Activated gamma-delta T cell treated with Interleukin-2 at 50 U/mL for 16 hours (primary cell): ENCODE results near the gene PFKM.
A peak's percentile ranks its signal among the peaks of the same experiment; 100 is the strongest.
"Not testable (repeated sequence)": the region's sequence is repeated elsewhere in the genome, so short reads cannot be mapped to it uniquely, and the experiment has no call there.

Experiments used
- DNase-seq: peaks from one replicate; pipeline ENCODE4 v3.0.0-alpha.2; 2020

PFKM gene

DNA sequence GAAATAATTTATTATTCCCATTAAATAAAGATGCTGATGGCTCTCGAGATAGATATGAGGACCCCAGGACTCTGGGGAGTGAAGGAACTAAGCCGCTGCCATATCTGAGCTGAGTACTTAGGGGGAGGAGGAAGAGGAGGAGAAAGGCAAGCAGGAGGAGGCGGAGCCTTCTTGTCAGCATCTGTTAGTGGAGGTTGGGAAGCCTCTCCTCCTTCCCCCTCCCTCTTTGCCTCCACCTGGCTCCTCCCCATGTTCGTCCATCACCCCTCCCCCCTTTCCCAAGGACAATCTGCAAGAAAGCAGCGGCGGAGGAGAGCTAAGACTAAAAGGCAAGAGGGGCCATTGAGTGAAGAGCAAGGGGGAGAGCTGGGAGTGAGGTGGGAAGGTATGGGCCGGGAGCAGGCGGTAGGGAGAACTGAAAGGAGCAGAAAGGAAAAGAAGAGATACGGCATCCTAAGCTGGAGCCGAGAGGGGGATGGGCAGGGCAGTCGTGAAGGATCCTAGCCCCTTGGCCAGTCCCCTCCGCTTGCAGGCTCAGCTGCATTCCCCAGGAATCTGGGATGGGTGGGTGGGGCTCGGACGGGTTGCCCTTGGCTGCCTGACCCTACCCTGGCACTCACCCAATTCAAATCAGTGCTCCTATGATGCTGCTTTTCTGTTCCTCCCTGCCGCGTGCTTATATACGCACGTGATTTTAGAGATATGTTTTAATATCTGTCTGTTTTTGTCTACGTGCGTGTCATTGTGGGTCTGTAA, at the start of gene PFKM:
Gene PFKM (plus strand): TSS at position 287 of the 756 bp plus-strand sequence. CDS start 3,411 bp downstream, outside the sequence.
- peak; percentile 42 for DNase-seq

DNA sequence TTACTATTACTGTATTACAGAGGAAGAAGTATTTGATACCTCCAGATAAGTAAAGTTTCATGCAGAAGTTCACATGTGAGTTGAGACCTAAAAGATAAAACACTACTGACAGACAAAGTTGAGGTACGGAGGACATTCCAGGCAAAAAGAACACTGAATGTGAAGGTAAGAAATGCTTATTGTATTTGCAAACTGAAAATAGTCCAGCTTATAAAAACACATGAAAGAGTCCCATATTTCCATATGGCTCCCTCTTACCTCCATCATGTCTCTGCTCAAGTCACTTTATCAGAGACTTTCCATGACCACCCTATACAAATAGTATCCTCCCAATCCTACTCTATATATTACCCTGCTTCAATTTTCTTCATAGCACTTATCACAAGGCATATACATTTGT, 49.1 kb upstream of the PFKM start:
- DNase-seq, result no peak

DNA sequence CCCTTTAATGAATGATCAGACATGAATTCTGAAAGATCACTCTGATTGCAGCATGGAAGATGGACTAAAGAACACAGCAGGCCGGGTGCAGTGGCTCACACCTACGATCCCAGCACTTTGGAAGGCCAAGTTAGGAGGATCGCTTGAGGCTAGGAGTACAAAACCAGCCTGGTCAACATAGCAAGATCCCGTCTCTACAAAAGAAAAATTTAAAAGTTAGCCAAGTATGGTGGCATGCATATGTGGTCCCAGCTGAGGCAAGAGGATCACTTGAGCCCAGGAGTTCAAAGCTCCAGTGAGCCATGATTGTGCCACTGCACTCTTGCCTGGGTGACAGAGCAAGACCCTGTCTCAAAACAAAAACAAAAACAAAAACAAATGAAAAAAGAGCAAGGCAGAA, 48.4 kb upstream of the PFKM start:
- DNase-seq, result no peak

DNA sequence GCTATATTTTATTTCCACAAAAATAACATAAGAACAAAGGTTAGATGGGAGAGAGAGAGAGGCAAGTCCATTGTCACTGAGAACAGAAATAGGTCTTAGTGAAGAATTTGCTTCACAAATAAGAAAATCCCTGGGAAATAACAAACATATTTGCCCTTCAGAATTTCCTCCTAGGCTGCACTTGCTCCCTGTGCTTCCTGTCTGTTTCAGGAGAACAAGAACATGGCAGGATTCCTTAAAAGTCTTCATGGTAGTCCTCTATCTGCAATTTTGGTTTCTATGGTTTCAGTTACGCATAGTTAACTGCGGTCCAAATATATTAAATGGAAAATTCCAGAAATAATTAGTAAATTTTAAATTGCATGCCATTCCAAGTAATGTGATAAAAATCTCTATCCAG, 47.4 kb upstream of the PFKM start:
- no peak for DNase-seq

- DNase-seq, result no peak
Observed at GRCh38 chr12:48072266-48072665, 46.9 kb upstream of the PFKM start.

GRCh38 chr12:48074266-48074665, 44.9 kb upstream of the PFKM start:
- no peak for DNase-seq

DNA sequence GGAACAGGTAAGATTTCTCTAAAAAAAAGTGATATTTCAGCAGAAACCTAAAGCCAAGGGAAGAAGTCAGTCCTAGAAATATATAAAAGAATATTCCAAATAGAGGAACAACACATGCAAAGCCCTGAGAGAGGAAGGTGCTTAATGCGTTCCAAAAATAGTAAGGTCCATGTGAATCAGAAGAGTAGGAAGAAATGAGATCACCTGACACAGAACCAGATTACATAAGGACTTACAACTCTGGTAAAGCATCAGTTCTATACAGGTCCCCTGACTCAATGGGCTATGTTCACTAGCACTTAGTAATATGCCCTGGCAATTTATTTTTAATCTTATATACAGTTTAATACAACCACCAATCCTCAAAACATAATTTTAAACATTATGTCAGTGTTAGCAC, 43.3 kb upstream of the PFKM start:
- DNase-seq, result no peak

DNA sequence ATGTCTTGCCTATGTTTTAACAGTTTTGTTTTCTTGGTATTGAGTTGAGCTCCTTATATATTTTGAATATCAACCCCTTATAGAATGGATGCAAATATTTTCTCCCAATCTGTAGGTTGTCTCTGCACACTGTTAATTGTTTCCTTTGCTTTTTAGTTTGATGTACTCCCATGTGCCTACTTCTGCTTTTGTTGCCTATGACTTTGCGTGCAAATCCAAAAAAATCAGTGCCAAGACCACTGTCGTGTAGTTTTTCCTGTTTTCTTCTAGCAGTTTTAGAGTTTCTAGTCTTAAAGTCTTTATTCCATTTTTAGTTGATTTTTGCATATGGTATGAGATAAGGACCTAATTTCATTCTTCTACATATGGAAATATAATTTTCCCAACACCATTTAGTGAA, 42.1 kb upstream of the PFKM start:
- DNase-seq, result no peak

DNA sequence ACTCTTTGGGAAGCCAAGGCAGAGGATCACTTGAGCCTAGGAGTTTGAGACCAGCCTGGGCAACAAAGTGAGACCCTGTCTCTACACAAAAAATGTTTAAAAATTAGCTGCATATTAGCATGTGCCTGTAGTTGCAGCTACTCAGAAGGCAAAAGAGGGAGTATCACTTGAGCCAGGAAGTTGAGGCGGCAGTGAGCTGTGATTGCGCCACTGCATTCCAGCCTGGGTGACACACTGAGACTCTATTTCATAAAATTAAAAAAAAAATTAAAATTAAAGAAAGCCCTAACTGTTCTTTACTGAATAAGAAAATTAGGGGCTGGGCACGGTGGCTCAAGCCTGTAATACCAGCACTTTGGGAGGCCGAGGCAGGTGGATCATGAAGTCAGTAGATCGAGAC, 40.3 kb upstream of the PFKM start:
- no peak for DNase-seq

- no peak for DNase-seq
Observed at GRCh38 chr12:48080285-48080684, 38.9 kb upstream of the PFKM start.

- DNase-seq, result no peak
Observed at GRCh38 chr12:48080821-48081220, 38.3 kb upstream of the PFKM start.

- DNase-seq, result no peak
Observed at GRCh38 chr12:48084066-48084465, 35.1 kb upstream of the PFKM start.

DNA sequence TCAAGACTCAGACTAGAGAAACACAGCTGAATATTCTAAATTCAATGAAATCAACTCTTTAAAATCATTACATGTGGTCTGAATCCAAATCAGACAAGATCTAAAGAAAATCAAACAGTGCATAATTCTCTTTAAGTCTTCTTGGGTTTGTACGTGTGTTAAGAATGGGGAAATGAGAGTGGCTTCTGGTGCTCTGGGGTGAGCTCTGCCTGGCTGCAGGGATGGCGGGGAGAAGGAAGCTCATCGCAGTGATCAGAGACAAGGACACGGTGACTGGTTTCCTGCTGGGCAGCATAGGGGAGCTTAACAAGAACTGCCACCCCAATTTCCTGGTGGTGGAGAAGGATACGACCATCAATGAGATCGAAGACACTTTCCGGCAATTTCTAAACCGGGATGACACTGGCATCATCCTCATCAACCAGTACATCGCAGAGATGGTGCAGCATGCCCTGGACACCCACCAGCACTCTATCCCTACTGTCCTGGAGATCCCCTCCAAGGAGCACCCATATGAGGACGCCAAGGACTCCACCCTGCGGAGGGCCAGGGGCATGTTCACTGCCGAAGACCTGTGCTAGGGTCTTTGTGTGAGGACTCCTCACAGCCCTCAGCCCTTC, 34.2 kb upstream of the PFKM start:
- DNase-seq, result no peak

DNA sequence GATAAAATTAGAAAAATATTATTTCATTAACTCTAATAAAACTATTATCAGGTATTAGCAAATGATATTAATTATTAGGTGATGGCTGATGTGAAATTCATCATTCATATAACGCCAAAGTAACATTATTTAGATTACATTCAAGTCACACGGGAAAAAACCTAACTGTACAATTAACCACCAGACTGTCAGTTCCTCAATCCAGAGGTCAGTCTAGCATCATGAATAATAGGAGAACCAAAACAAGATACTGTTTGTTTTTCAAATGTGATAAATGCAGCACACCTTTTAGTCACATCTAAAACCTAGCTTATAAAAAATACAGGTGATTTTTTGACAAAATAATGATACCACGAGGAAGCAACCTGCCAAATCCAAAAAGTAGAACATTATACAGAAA, 32.8 kb upstream of the PFKM start:
- DNase-seq, result no peak

- no peak for DNase-seq
Observed at GRCh38 chr12:48092611-48093010, 26.6 kb upstream of the PFKM start.

- no peak for DNase-seq
Observed at GRCh38 chr12:48104531-48104930, 14.6 kb upstream of the PFKM start.

DNA sequence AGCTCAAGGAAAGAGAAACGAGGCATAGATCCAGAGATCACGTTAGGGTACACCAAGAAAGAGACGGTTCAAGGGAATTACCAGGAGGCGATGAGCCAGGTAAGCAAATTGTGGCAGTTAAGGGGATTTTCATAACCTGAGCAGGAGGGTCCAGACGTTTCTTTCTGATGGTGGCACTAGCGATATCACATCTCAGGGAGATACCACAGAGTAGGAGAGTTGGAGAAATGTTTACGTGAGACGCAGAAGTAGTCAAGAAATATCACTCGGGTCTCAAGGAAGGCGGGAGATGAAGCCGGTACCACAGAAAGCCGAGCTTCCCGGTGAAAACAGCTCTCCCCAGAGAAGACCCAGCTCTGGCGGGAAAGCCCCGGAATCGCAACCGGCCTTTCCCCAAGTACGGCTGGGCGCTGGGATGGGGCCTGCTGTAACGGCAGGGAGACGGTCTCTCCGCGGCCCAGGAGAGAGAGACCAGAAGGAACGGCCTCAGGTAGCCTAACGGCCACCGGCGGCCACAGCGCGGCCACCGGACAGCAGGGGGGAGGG, 13.8 kb upstream of the PFKM start:
- DNase-seq, result peak; percentile 36

DNA sequence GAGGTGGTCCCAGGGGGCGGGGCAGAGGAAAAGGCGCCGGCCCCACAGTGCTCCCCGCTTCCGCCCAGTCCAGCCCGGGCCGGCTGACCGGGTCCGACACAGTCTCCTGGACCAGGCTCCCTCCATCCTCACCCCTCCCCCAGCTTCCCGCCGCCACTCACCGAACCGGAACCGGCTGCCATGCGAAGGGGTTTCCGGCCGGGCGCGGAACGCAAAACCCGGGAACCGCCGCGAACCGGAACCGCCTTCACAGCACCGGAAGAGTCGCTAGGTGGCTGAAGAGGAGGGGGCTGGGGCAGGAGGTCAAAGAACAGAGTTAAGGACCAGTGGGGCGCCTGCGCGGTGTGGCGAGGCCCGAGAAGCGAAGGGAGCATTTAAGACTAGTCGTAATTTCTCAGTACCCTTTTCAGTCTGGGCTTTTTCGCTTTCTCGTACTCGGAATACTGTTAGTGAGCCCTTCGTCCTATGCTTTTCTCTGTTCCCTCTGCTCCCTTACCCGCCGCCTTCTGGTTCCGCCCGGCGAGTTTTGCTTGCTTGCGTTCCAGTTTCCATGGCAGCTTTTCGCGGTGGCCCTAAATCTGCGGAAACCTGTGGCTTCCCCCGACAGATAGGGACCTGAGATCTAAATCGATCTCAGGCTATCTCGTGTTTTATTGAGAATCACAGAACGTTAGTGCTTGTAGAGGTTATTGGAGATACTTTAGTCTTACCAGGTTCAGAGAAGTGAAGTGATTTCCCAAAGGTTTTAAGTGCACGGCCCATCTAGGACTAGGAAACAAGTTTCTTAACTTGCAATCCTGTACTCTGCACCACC, 13.1 kb upstream of the PFKM start, which contains the start of gene SENP1:
Gene SENP1 (minus strand): TSS at position 213 of the 814 bp plus-strand sequence. CDS start 4,607 bp downstream, outside the sequence.
- DNase-seq, result peak; percentile 86

DNA sequence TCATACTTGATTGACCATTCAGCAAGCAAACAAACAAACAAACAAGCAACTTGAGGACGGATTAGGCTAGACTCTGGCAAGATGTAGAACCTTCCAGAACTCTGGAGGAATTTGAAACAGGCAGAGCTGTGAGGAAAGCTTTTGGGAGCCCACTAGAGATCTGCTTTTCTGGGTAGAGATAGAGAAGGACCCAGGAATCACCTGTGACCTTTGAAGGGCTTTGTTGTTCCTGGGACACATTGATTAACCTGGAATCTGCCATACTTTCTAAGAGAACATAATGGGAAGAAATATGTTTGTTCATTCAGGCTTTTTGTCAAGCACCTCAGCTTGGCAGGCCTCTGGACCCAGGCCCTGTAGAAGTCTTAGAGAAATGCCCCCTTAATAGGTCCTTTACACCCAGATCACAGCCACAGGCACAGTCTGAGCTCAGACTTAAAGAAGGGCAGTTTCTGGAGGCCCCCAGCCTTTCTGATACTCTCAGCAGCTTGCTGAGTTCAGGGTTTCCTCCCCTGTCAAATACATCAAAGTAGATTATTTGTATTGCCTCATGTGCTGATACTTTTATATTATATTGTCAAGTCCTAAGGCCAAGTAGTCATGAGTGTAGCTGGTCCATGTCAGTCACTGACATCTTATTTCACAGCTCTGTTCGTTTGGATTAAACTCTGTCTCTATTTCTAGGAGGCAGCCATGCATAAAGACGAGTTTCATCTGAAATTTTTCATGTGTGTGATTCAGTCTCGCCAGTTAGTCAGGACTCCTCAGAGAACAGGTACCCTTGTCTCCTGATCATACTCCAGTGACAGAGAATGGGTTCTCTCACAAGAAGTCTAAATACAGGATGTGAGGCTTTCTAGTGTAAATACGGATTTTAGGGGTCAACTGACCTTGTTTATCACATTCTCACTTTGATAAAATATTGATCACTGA, 12.2 kb upstream of the PFKM start:
- no peak for DNase-seq

- DNase-seq, result no peak
Observed at GRCh38 chr12:48109424-48109823, 9.7 kb upstream of the PFKM start.

GRCh38 chr12:48110691-48111311, 8.4 kb upstream of the PFKM start:
- no peak for DNase-seq

GRCh38 chr12:48111312-48111693, 7.9 kb upstream of the PFKM start:
- not testable (repeated sequence) for DNase-seq
